ENCODE results near the gene STPG1. TPM values are rescaled to one million over a fixed set of nuclear protein-coding genes. Genes with fewer than 3 reads are reported as not detected.

Gene STPG1
- polyA plus RNA-seq, 1 donor from 2014 or later: 0.89 TPM

GRCh38 chr1:24424990-24425389 lies 11.4 kb upstream of the STPG1 start:
- Histone ChIP-seq H3K4me3 (ENCODE audit: low read length) (no peak overlapping the region), H2AFZ (ENCODE audit: low read depth, low read length) (no peak overlapping the region), H3K36me3 (ENCODE audit: insufficient read depth, low read length) (no peaks in the 10 kb centered on the region), H3F3A (ENCODE audit: insufficient read depth, low read length, poor library complexity, severe bottlenecking) (no peaks in the 10 kb centered on the region), H3K27ac (ENCODE audit: low read length) (no peak overlapping the region), H3K9me2 (ENCODE audit: insufficient read depth, low read length) (no peaks in the 10 kb centered on the region), H3K9me3 (ENCODE audit: low read length) (no peaks in the 10 kb centered on the region), H3K4me2 (ENCODE audit: low read length) (no peak overlapping the region), H3K27me3 (ENCODE audit: insufficient read depth, low read depth, low read length) (no peaks in the 10 kb centered on the region), H4K20me1 (ENCODE audit: insufficient read depth) (no peaks in the 10 kb centered on the region), H3K79me2 (replicated peaks; ENCODE audit: insufficient read depth, low read length) (no peaks in the 10 kb centered on the region), H3K9ac (ENCODE audit: low read length) (no peak overlapping the region)
- TF ChIP-seq SMC3 (conservative IDR thresholded peaks at IDR 0.05; ENCODE audit: poor library complexity) (no peak), CTCF (IDR thresholded peaks at IDR 0.05; ENCODE audit: poor library complexity, severe bottlenecking) (no peak), POLR2AphosphoS5 (IDR thresholded peaks at IDR 0.05) (no peak), EP300 (conservative IDR thresholded peaks at IDR 0.05; ENCODE audit: poor library complexity, severe bottlenecking) (no peak), RAD21 (conservative IDR thresholded peaks at IDR 0.05) (no peak), EZH2 (IDR thresholded peaks at IDR 0.05; ENCODE audit: borderline replicate concordance, insufficient read depth, low read length, poor library complexity, severe bottlenecking) (no peak), TAF1 (IDR thresholded peaks at IDR 0.05; ENCODE audit: low read depth) (no peak), MXI1 (conservative IDR thresholded peaks at IDR 0.05; ENCODE audit: poor library complexity, severe bottlenecking) (no peak), REST (IDR thresholded peaks at IDR 0.05; ENCODE audit: borderline replicate concordance) (no peak)

- no peak overlapping the region for H3K27ac ChIP-seq (ENCODE audit: low read length)
- no peak overlapping the region for H3K4me2 ChIP-seq (ENCODE audit: low read length)
- no peaks in the 10 kb centered on the region for H3K9me3 ChIP-seq (ENCODE audit: low read length)
- H3K27me3 ChIP-seq (ENCODE audit: insufficient read depth, low read depth, low read length): no peaks in the 10 kb centered on the region
- H3K9ac ChIP-seq (ENCODE audit: low read length): no peak overlapping the region
- no peak overlapping the region for H3K4me3 ChIP-seq (ENCODE audit: low read length)
- no peaks in the 10 kb centered on the region for H3F3A ChIP-seq (ENCODE audit: insufficient read depth, low read length, poor library complexity, severe bottlenecking)
- H3K79me2 ChIP-seq (replicated peaks; ENCODE audit: insufficient read depth, low read length): no peaks in the 10 kb centered on the region
- TF ChIP-seq MXI1 (conservative IDR thresholded peaks at IDR 0.05; ENCODE audit: poor library complexity, severe bottlenecking) (no peak), RAD21 (conservative IDR thresholded peaks at IDR 0.05) (no peak), TAF1 (IDR thresholded peaks at IDR 0.05; ENCODE audit: low read depth) (no peak), EP300 (conservative IDR thresholded peaks at IDR 0.05; ENCODE audit: poor library complexity, severe bottlenecking) (no peak), POLR2AphosphoS5 (IDR thresholded peaks at IDR 0.05) (no peak), REST (IDR thresholded peaks at IDR 0.05; ENCODE audit: borderline replicate concordance) (no peak), CTCF (IDR thresholded peaks at IDR 0.05; ENCODE audit: poor library complexity, severe bottlenecking) (no peak), SMC3 (conservative IDR thresholded peaks at IDR 0.05; ENCODE audit: poor library complexity) (no peak), EZH2 (IDR thresholded peaks at IDR 0.05; ENCODE audit: borderline replicate concordance, insufficient read depth, low read length, poor library complexity, severe bottlenecking) (no peak)
- H2AFZ ChIP-seq (ENCODE audit: low read depth, low read length): no peak overlapping the region
- no peaks in the 10 kb centered on the region for H3K9me2 ChIP-seq (ENCODE audit: insufficient read depth, low read length)
- H4K20me1 ChIP-seq (ENCODE audit: insufficient read depth): no peaks in the 10 kb centered on the region
- H3K36me3 ChIP-seq (ENCODE audit: insufficient read depth, low read length): no peaks in the 10 kb centered on the region
These were observed 10.6 kb upstream of the STPG1 start for GRCh38 chr1:24424207-24424606.

Data from neural cell (in vitro differentiated cells).